ENCODE data around the gene NEIL3.
"Not testable (repeated sequence)": the region's sequence is repeated elsewhere in the genome, so short reads cannot be mapped to it uniquely, and the experiment has no call there.

GRCh38 chr4:177304864-177305263, 4.8 kb upstream of the NEIL3 start:
- TF ChIP-seq, protein P1, sequence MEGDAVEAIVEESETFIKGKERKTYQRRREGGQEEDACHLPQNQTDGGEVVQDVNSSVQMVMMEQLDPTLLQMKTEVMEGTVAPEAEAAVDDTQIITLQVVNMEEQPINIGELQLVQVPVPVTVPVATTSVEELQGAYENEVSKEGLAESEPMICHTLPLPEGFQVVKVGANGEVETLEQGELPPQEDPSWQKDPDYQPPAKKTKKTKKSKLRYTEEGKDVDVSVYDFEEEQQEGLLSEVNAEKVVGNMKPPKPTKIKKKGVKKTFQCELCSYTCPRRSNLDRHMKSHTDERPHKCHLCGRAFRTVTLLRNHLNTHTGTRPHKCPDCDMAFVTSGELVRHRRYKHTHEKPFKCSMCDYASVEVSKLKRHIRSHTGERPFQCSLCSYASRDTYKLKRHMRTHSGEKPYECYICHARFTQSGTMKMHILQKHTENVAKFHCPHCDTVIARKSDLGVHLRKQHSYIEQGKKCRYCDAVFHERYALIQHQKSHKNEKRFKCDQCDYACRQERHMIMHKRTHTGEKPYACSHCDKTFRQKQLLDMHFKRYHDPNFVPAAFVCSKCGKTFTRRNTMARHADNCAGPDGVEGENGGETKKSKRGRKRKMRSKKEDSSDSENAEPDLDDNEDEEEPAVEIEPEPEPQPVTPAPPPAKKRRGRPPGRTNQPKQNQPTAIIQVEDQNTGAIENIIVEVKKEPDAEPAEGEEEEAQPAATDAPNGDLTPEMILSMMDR (IDR thresholded peaks at IDR 0.05): not testable (repeated sequence)
- not testable (repeated sequence) for TF ChIP-seq POLR2A (IDR thresholded peaks at IDR 0.05)

Measured in testis (tissue), 2 donors.